CD4-positive, alpha-beta memory T cell (primary cell): ENCODE results near the gene PTCRA. TPM values are rescaled to one million over a fixed set of nuclear protein-coding genes. Genes with fewer than 3 reads are reported as not detected.
"Not testable (repeated sequence)": the region's sequence is repeated elsewhere in the genome, so short reads cannot be mapped to it uniquely, and the experiment has no call there.

Source experiments
- CTCF ChIA-PET: fragments of 350-600 bp; sonication (Branson Sonifier 250); formaldehyde crosslinking; loops from one replicate; lab custom pipeline; 2021; ENCODE audit warnings: inconsistent platforms; ENCODE audit not compliant: partially characterized antibody; lab: Charles Lee
- POLR2A ChIA-PET: fragments of 350-600 bp; sonication (Branson Sonifier 250); formaldehyde crosslinking; loops from one replicate; lab custom pipeline; 2021; ENCODE audit not compliant: partially characterized antibody; lab: Charles Lee
- DNase-seq, 5 donors: peaks; one replicate each; pipeline versions ENCODE4 v3.0.0 to v3.0.0-alpha.2; 2020 to 2022; ENCODE audit warnings: mixed read lengths in 1 of 5
- H3K27ac ChIP-seq: one replicate; pipeline ENCODE4 v1.7.0; 2013; ENCODE audit warnings: low read depth, low read length
- H3K27me3 ChIP-seq: 2 replicates; pipeline ENCODE4 v1.7.0; 2013; ENCODE audit warnings: mild to moderate bottlenecking, low read length, moderate library complexity; ENCODE audit not compliant: insufficient read depth
- H3K36me3 ChIP-seq: 2 replicates; pipeline ENCODE4 v1.7.0; 2013; ENCODE audit warnings: mild to moderate bottlenecking, low read length, moderate library complexity; ENCODE audit not compliant: insufficient read depth
- H3K4me1 ChIP-seq: 2 replicates; pipeline ENCODE4 v1.7.0; 2013; ENCODE audit warnings: mild to moderate bottlenecking, low read length, moderate library complexity; ENCODE audit not compliant: insufficient read depth
- H3K4me3 ChIP-seq, 2 donors: one replicate each; pipeline ENCODE4 v1.7.0; 2013; ENCODE audit warnings: low read length in 2 of 2, mild to moderate bottlenecking in 1 of 2
- H3K9me3 ChIP-seq, 2 donors: one replicate each; pipeline ENCODE4 v1.7.0; 2013; ENCODE audit warnings: low read length in 2 of 2, control low read depth in 1 of 2; ENCODE audit not compliant: control insufficient read depth in 1 of 2
- H3K27ac Mint-ChIP-seq, 7 donors: one replicate each; pipeline ENCODE4 v1.8.0; 2020 to 2021; ENCODE audit warnings: mixed read lengths in 7 of 7, mild to moderate bottlenecking in 6 of 7, inconsistent platforms in 3 of 7, moderate library complexity in 3 of 7
- H3K27me3 Mint-ChIP-seq, 2 donors: one replicate each; pipeline ENCODE4 v1.8.0; 2020 to 2021; ENCODE audit warnings: mixed read lengths in 2 of 2
- H3K36me3 Mint-ChIP-seq, 2 donors: one replicate each; pipeline ENCODE4 v1.8.0; 2020 to 2021; ENCODE audit warnings: mixed read lengths in 2 of 2, inconsistent platforms in 1 of 2, mild to moderate bottlenecking in 1 of 2
- H3K4me1 Mint-ChIP-seq, 4 donors: one replicate each; pipeline ENCODE4 v1.8.0; 2020 to 2021; ENCODE audit warnings: mixed read lengths in 4 of 4, mild to moderate bottlenecking in 1 of 4
- H3K4me3 Mint-ChIP-seq, 8 donors: one replicate each; pipeline ENCODE4 v1.8.0; 2020 to 2021; ENCODE audit warnings: mixed read lengths in 8 of 8, mild to moderate bottlenecking in 7 of 8, moderate library complexity in 6 of 8, inconsistent platforms in 3 of 8
- H3K9me3 Mint-ChIP-seq, 8 donors: one replicate each; pipeline ENCODE4 v1.8.0; 2020 to 2021; ENCODE audit warnings: mixed read lengths in 8 of 8, mild to moderate bottlenecking in 5 of 8, inconsistent platforms in 3 of 8, moderate library complexity in 1 of 8
- intact Hi-C: fragments of 100-400 bp; cut with micrococcal nuclease; formaldehyde crosslinking; loops from one replicate; pipeline ENCODE4 v1.15.1; 2023
- polyA plus RNA-seq, 2 donors: library from polyadenylated mRNA; unstranded; fragments of 300-500 nt; fragmentation: Illumina TruSeq; gene quantifications; one replicate each; pipeline ENCODE4 v1.2.3, GENCODE V29; 2021
- total RNA-seq, 2 experiments: library from RNA; stranded (reverse); gene quantifications; one replicate each; pipeline ENCODE4 v1.2.3, GENCODE V29; 2021

Gene PTCRA
- total and polyA plus RNA-seq, 4 experiments from 2014 or later, result not detected

GRCh38 chr6:42891199-42891722 is 24.6 kb upstream of the PTCRA start:
- Histone ChIP-seq H3K9me3 (no peaks in the 10 kb centered on the region), H3K27me3 (no peaks in the 10 kb centered on the region), H3K36me3 (no peaks in the 10 kb centered on the region), H3K4me1 (peaks cover 15% of the 10 kb centered on the region), H3K4me3 (peak overlapping the region; percentile 59 to 97), H3K27ac (peak overlapping the region; percentile 92)
- Mint-ChIP-seq H3K4me3 (peak overlapping the region; percentile 94 to 99 (median 98)), H3K9me3 (no peaks in the 10 kb centered on the region), H3K4me1 (peaks cover 9 to 21% (median 12%) of the 10 kb centered on the region in 4 donors), H3K27me3 (no peaks in the 10 kb centered on the region), H3K36me3 (peaks cover 1 to 27% of the 10 kb centered on the region in 2 donors), H3K27ac (peak overlapping the region; percentile 93 to 99 (median 97))
- intact Hi-C loops, result loop anchor here (5.0 kb wide), 1 partner anchor 144 kb away; the partner anchor contains the start of gene TBCC
- DNase-seq, result no peak
- ChIA-PET CTCF (interaction anchor here (0.9 to 2.9 kb wide), 7 partner anchors 10 to 343 kb away, joined by 3 to 19 read pairs (median 4); partner anchors contain the start of gene RPL7L1), POLR2A (interaction anchor here (0.6 to 4.2 kb wide), 22 partner anchors 9 to 327 kb away, joined by 3 to 91 read pairs (median 6); partner anchors contain the start of genes CNPY3, KLC4, MRPL2 and PEX6)

GRCh38 chr6:42894041-42894828 is 21.6 kb upstream of the PTCRA start:
- not testable (repeated sequence) for H3K4me3 ChIP-seq, H3K27ac ChIP-seq, H3K36me3 ChIP-seq, H3K9me3 ChIP-seq, DNase-seq, H3K27me3 Mint-ChIP-seq, H3K27ac Mint-ChIP-seq, H3K4me3 Mint-ChIP-seq, H3K27me3 ChIP-seq, H3K9me3 Mint-ChIP-seq
- Mint-ChIP-seq H3K4me1 (peaks cover 9 to 19% (median 14%) of the 10 kb centered on the region in 4 donors), H3K36me3 (peaks cover 0 to 13% of the 10 kb centered on the region in 2 donors)
- intact Hi-C loops, result loop anchor here (5.0 kb wide), 1 partner anchor 147 kb away; the partner anchor contains the start of gene TBCC
- ChIA-PET CTCF (interaction anchor here (1.6 kb wide), 1 partner anchor 232 kb away, joined by 5 read pairs; no protein-coding TSS in a partner anchor), POLR2A (interaction anchor here (0.9 to 1.3 kb wide), 2 partner anchors 15 to 233 kb away, joined by 3 to 4 read pairs; partner anchors contain the start of gene RPL7L1)
- H3K4me1 ChIP-seq, result peaks cover 14% of the 10 kb centered on the region

- Histone ChIP-seq H3K36me3 (no peaks in the 10 kb centered on the region), H3K27ac (no peak overlapping the region), H3K4me3 (no peak overlapping the region), H3K4me1 (peaks cover 4% of the 10 kb centered on the region), H3K27me3 (no peaks in the 10 kb centered on the region), H3K9me3 (no peaks in the 10 kb centered on the region)
- Mint-ChIP-seq H3K4me1 (peaks cover 0 to 6% (median 2%) of the 10 kb centered on the region in 4 donors), H3K36me3 (no peaks in the 10 kb centered on the region), H3K27ac (no peak overlapping the region), H3K27me3 (no peaks in the 10 kb centered on the region), H3K4me3 (no peak overlapping the region), H3K9me3 (no peaks in the 10 kb centered on the region)
- CTCF ChIA-PET, result interaction anchor here (1.2 to 2.5 kb wide), 3 partner anchors 12 to 235 kb away, joined by 3 to 11 read pairs (median 7); no protein-coding TSS in a partner anchor
- POLR2A ChIA-PET, result interaction anchor here (0.7 kb wide), 1 partner anchor 278 kb away, joined by 3 read pairs; no protein-coding TSS in a partner anchor
- intact Hi-C loops, result no loop called here
- DNase-seq, result no peak
These were observed 19.6 kb upstream of the PTCRA start for GRCh38 chr6:42896178-42896719.

GRCh38 chr6:42898891-42899361 is 16.9 kb upstream of the PTCRA start:
- Histone ChIP-seq H3K4me1 (peaks cover 8% of the 10 kb centered on the region), H3K4me3 (no peak overlapping the region), H3K27ac (no peak overlapping the region), H3K9me3 (no peaks in the 10 kb centered on the region), H3K36me3 (no peaks in the 10 kb centered on the region), H3K27me3 (no peaks in the 10 kb centered on the region)
- Mint-ChIP-seq H3K36me3 (no peaks in the 10 kb centered on the region), H3K9me3 (no peaks in the 10 kb centered on the region), H3K4me3 (no peak overlapping the region), H3K4me1 (peaks cover 4 to 11% (median 6%) of the 10 kb centered on the region in 4 donors), H3K27me3 (no peaks in the 10 kb centered on the region), H3K27ac (peak overlapping the region in 3 of 7 donors; percentile 1 to 76 (median 56))
- CTCF ChIA-PET, result interaction anchor here (0.7 to 4.7 kb wide), 10 partner anchors 16 to 351 kb away, joined by 3 to 69 read pairs (median 4); partner anchors contain the start of genes CNPY3 and RPL7L1
- DNase-seq, result peak; percentile 62 to 74 (median 69)
- POLR2A ChIA-PET, result no interaction called here
- intact Hi-C loops, result loop anchor here (1.0 to 2.0 kb wide), 3 partner anchors 20 to 238 kb away; partner anchors contain the start of gene RPL7L1

- DNase-seq, result no peak
- ChIA-PET POLR2A (interaction anchor here (1.3 kb wide), 1 partner anchor 9 kb away, joined by 4 read pairs; a partner anchor contains a TSS), CTCF (interaction anchor here (1.0 to 4.7 kb wide), 13 partner anchors 8 to 498 kb away, joined by 3 to 69 read pairs (median 10); partner anchors contain the start of genes CNPY3 and RPL7L1)
- H3K9me3 Mint-ChIP-seq, result no peaks in the 10 kb centered on the region
- peaks cover 4 to 11% (median 6%) of the 10 kb centered on the region in 4 donors for H3K4me1 Mint-ChIP-seq
- no peaks in the 10 kb centered on the region for H3K27me3 Mint-ChIP-seq
- H3K4me3 Mint-ChIP-seq, result no peak overlapping the region
- peak overlapping the region in 1 of 7 donors; percentile 71 for H3K27ac Mint-ChIP-seq
- Histone ChIP-seq H3K4me3 (no peak overlapping the region), H3K9me3 (no peaks in the 10 kb centered on the region), H3K4me1 (peaks cover 8% of the 10 kb centered on the region), H3K27me3 (no peaks in the 10 kb centered on the region), H3K36me3 (no peaks in the 10 kb centered on the region), H3K27ac (no peak overlapping the region)
- no peaks in the 10 kb centered on the region for H3K36me3 Mint-ChIP-seq
- intact Hi-C loops, result loop anchor here (1.0 to 5.0 kb wide), 4 partner anchors 21 to 239 kb away; partner anchors contain the start of genes KLHDC3, MEA1 and RPL7L1
These were observed 16.0 kb upstream of the PTCRA start for GRCh38 chr6:42899871-42900270.

- Histone ChIP-seq H3K36me3 (no peaks in the 10 kb centered on the region), H3K4me1 (peaks cover 8% of the 10 kb centered on the region), H3K27ac (no peak overlapping the region), H3K9me3 (no peaks in the 10 kb centered on the region), H3K27me3 (no peaks in the 10 kb centered on the region), H3K4me3 (no peak overlapping the region)
- Mint-ChIP-seq H3K36me3 (no peaks in the 10 kb centered on the region), H3K27me3 (no peaks in the 10 kb centered on the region), H3K27ac (peak overlapping the region in 1 of 7 donors; percentile 4), H3K4me1 (peaks cover 4 to 11% (median 6%) of the 10 kb centered on the region in 4 donors), H3K9me3 (no peaks in the 10 kb centered on the region), H3K4me3 (no peak overlapping the region)
- intact Hi-C loops, result loop anchor here (1.0 to 5.0 kb wide), 5 partner anchors 28 to 497 kb away; partner anchors contain the start of genes CNPY3, KLHDC3 and MEA1
- CTCF ChIA-PET, result interaction anchor here (0.6 to 4.7 kb wide), 25 partner anchors 9 to 496 kb away, joined by 3 to 69 read pairs (median 4); partner anchors contain the start of genes CNPY3, CUL9, DNPH1 and RPL7L1
- DNase-seq, result peak; percentile 71 to 80 (median 77)
- POLR2A ChIA-PET, result interaction anchor here (1.3 to 1.5 kb wide), 3 partner anchors 28 to 242 kb away, joined by 3 to 4 read pairs (median 3); partner anchors contain the start of gene CNPY3
These were observed 14.3 kb upstream of the PTCRA start for GRCh38 chr6:42901538-42901957.
